Measurements from ENCODE around the gene LTBP2.

LTBP2 gene

GRCh38 chr14:74522740-74523139 is 89.3 kb downstream of the LTBP2 start:
- no peak for FAIRE-seq

- no peak for FAIRE-seq
Measured at GRCh38 chr14:74521756-74522155, 90.3 kb downstream of the LTBP2 start.

- no peak for FAIRE-seq
Measured at GRCh38 chr14:74519316-74520074, 92.5 kb downstream of the LTBP2 start.

- no peak for FAIRE-seq
Measured at GRCh38 chr14:74518221-74518620, 93.8 kb downstream of the LTBP2 start.

GRCh38 chr14:74517731-74518130 is 94.3 kb downstream of the LTBP2 start:
- FAIRE-seq: no peak

GRCh38 chr14:74516451-74517160 is 95.4 kb downstream of the LTBP2 start:
- FAIRE-seq: no peak

GRCh38 chr14:74515891-74516412 is 96.1 kb downstream of the LTBP2 start:
- FAIRE-seq: no peak

- FAIRE-seq: no peak
Measured at GRCh38 chr14:74514471-74514941, 97.5 kb downstream of the LTBP2 start.

- no peak for FAIRE-seq
Measured at GRCh38 chr14:74511966-74512830, 99.8 kb downstream of the LTBP2 start.

- FAIRE-seq: no peak
Measured at GRCh38 chr14:74510959-74511409, 101.1 kb downstream of the LTBP2 start.

- FAIRE-seq: no peak
Measured at GRCh38 chr14:74510223-74510931, 101.7 kb downstream of the LTBP2 start.

GRCh38 chr14:74509587-74510222 is 102.3 kb downstream of the LTBP2 start:
- FAIRE-seq: no peak

- FAIRE-seq: no peak
Measured at GRCh38 chr14:74508844-74509428, 103.1 kb downstream of the LTBP2 start.

GRCh38 chr14:74508292-74508731 is 103.7 kb downstream of the LTBP2 start:
- no peak for FAIRE-seq

- FAIRE-seq: no peak
Measured at GRCh38 chr14:74507840-74508239, 104.2 kb downstream of the LTBP2 start.

GRCh38 chr14:74507085-74507484 is 105.0 kb downstream of the LTBP2 start:
- FAIRE-seq: no peak

- no peak for FAIRE-seq
Measured at GRCh38 chr14:74506411-74506851, 105.6 kb downstream of the LTBP2 start.

- FAIRE-seq: no peak
Measured at GRCh38 chr14:74505831-74506230, 106.2 kb downstream of the LTBP2 start.

- no peak for FAIRE-seq
Measured at GRCh38 chr14:74504874-74505720, 106.9 kb downstream of the LTBP2 start.

- FAIRE-seq: no peak
Measured at GRCh38 chr14:74504412-74504811, 107.6 kb downstream of the LTBP2 start.
